GOT3 (cell line): ENCODE measurements around the gene TRAPPC3.
"Not testable (repeated sequence)": the region's sequence is repeated elsewhere in the genome, so short reads cannot be mapped to it uniquely, and the experiment has no call there.

Experiments used
- DNase-seq: peaks from one replicate; lab custom pipeline; 2025; ENCODE audit warnings: mixed read lengths; lab: John Stamatoyannopoulos, UW

TRAPPC3 gene

DNA sequence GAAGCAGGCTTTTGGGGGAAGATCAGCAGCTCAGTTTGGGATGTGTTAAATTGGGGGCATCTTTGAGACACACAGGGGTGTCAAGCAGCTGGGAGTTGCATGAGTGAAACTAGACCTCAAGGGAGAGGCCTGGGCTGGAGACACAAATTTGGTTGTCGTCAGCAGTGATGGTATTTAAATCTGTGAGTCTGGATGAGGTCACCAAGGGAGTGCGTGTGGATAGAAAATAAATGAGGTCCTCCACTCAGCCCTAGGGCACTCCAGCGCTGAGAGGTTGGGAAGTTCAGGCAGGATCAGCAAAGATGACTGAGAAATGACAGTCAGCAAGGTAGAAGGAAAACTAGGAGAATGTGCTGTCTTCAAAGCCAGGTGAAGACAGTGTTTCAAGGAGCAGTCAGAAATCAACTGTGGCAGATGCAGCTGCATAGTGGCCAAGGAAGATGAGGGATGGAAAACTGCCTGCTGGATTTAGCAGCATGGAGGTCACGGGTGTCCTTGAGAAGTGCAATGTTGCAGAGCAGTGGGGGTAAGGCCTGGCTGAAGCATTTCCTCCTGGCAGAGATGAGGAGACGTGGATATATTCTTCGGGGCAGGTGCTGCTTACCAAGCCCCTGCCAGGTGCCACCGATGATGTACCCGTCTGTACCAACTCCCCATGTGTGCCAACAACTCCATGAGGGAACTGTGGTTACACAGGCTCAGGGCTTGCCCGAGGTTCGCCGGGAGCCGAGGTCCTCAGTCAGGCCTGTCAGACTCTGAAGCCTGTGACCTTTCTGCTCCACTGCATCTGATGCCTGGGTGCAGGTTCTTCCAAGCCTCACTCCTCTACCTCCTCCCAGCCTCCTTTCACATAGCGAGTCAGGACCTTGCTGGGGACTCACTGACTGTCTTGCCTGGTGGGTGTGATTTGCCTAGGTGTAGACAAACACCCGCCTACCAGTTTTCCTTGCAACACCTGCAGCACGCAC lies 17.9 kb upstream of the TRAPPC3 start:
- no peak for DNase-seq

DNA sequence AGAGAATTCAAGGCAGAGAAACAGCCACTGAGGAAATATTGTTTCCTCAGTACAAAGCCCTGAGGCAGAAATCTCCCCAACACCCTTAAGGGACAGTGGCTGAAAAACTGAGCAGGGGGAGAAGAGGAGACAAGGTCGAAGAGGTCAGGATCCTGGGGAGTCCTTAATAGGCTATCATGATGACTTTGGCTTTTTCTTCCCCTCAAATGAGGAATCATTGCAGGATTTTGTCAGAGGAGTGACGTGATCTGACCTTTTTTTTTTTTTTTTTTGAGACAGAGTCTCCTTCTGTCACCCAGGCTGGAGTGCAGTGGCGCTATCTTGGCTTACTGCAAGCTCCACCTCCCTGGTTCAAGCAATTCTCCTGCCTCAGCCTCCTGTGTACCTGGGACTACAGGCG lies 16.9 kb upstream of the TRAPPC3 start:
- no peak for DNase-seq

DNA sequence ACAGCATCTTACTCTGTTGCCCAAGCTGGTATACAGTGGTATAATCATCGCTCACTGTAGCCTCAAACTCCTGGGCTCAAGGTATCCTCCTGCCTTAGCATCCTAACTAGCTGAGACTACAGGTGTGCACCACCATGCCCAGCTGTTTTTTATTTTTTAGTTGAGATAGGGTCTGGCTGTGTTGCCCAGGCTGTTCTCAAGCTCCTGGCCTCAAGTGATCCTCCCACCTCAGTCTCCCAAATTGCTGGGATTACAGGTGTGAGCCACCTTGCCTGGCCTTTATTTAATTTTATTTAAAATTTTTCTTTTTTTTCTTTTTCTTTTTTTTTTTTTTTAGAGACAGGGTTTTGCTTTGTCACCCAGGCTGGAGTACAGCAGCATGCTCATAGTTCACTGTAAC lies 15.9 kb upstream of the TRAPPC3 start:
- DNase-seq = no peak

DNA sequence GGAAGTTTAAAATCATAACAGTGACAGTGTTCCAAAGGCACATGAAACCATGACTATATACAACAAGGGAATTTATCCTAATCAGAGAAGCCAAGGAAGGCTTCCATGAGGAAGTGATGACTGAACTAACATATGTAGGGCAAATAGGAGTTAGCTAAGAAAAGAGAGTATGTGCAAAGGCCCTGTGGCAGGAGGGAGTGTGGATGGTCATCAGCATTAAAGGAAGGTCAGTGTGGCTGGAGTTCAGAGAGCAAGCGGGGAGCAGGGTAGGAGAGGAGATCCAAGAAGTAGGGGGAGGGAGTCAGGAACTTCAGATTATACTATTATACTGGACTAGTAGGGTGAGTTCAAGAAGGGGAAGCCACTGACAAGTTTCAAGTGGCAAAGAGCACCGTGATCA lies 15.1 kb upstream of the TRAPPC3 start:
- no peak for DNase-seq

DNA sequence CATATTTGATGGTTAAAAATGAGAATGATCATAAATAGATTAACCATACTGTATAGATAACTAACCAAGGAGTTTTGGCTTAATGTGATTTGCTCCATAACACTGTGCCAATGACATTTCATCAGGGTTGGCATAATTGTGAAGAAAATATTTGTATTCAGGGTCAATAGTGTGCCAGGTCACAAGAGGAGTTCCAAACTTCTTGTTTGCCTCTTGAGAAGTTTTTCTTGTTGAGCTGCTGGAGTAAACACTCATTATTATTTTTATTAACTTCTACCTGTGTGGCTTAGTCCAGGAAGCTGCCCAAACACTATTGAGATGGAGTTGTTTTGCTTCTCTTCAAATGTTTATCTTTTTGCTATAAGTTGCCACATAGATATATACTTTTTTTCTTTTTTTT lies 14.1 kb upstream of the TRAPPC3 start:
- no peak for DNase-seq

DNA sequence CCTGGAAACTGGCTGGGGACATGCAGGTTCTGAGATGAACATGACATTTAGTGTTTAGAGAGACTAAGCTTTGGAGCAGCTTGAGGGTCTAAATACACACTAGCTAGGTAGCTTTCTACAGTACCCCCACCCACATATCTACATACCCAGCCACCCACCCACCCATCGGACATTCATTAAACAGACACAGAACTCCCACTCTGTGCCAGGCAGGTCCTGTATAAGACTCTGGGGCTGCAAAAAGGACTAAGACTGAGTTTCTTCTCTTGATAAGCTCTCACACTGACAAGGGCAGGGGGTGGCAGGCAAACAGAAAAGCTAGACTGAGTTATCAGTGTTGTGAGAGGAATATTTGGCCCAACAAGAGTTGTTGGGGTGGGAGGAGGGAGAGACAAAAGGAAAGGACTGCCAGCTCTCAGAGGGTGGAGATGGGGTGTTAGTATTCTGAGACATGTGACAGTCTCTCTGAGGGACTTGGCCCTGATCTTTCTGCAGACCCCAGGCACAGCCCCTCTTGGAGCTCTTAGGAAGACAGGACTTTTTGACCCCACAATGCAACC lies 13.5 kb upstream of the TRAPPC3 start:
- DNase-seq = no peak

DNA sequence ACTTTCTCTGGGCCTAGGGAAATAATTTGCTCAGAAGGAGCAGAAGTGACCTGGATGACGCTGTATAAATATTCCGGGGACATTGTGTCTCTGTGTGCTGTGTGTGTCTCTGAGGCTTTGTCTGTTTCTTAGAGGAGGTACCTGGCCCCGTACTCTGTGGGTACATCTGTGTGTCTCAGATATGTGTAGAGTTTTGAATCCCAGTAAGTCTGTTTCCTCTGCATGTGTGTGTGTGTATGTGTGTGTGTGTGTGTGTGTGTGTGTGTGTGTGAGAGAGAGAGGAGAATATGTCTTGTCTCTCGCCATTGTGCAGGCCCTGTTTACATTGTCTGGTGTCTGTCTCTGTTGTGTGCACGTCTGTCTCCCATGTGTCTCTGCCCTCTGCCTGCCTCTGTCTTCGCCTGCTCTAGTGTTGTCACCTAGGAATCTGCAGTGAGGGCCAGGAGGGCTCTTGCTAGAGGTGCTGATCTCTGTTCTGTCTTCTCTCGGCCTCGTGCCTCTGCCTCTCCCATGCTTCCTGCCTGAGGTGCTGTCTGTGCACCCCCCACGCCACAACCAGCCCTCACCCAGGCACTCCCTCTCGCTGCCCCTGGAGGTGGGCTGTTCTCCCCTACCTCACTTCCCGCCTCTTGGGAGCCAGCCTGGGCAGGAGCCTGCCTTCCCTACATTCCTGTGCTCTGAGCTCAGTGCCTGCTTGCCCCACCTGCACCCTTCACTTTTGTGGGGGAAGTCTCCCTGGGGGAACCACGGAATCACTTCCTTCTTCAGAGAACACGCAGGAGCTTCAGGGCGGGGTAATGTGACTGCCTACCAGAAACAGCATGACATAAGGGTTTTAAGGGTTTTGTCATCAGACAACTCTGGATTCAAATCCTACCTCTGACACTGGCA lies 12.6 kb upstream of the TRAPPC3 start:
- no peak for DNase-seq

DNA sequence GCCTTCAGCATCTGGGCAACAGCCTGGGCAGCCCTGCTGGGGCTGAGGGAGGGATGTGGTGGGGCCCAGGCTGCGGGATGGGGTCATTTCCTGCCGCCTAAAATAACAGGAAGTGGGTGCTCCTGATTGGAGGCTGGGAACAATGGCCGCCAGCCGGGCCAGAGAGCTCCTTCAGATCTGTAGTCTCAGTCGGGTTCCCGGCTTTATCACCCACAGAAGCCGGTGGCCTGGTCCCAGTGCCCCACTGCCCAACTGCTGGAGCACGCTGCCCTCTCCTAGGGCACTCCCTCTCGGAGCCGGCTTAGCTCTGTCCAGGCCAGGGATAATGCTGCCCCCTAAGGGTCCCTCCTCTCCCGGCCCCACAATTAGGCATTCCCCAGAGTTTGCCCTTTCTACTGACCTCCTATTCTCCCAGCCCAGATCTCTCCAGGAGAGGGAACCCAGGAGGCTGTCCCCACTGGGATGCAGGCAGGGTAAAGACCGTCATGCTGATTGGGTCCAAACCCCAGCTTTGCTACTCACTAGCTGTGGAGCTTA lies 11.7 kb upstream of the TRAPPC3 start:
- no peak for DNase-seq

DNA sequence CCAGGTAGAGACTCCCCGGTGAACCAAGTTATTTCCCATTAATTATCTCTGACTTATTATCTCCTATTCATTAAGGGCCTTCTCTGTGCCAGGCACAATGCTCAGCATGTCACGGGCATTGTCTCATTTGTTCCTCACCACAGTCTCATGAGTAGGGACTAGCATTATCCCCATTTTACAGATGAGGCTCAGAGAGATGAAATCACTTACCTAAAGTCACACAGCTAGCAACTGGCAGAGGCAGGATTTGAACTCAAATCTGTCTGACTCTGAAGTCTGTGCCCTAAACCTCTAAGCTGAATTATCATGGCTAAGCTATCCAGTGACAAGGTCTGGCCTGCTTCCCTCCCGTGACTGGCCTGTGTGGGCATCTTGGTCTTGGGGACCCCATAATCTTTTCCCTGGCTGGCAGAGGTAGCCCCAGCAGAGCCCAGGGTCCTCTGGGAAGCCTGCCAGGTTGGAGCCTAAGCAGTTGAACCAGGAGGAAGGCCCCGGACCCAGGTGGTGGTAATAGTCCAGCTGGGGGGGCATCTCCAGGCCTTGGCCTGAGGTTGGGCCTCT lies 11.2 kb upstream of the TRAPPC3 start:
- no peak for DNase-seq

DNA sequence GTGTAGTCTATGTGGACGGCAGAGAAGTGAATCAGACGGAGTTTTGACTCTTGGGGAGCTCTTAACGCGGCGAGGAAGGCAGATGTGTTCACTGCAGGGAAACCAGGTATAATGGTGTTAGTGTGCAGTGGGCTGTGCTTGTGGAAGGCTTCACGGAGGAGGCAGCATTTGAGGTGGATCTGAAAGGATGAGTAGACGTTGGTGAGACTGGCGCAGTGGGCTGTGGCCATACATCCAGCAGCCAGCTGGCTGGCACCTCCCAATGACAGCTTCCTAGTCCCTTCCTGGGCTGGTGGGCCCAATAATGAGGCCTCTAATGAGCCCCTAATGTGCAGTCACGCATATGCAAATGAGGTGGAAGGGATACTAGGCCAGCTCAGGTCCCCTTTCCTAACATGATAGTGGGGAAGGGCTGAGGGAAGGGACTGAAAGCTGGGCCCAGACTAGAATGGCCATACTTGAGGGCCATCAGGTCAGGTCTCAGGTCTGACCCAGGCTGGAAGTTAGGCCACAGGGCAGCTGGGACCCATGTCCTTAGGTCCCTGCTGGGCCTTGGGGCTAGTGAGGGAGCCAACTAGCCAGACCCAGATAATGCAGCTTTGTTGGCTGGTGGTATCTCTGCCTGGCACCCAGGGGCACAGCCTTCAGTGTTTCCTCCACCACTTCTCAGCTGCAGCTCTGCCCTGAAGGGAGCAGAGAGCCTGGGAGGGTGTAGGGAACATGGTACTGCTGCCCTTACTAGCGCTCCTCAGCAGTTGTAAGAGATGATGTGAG lies 10.5 kb upstream of the TRAPPC3 start:
- DNase-seq = no peak

DNA sequence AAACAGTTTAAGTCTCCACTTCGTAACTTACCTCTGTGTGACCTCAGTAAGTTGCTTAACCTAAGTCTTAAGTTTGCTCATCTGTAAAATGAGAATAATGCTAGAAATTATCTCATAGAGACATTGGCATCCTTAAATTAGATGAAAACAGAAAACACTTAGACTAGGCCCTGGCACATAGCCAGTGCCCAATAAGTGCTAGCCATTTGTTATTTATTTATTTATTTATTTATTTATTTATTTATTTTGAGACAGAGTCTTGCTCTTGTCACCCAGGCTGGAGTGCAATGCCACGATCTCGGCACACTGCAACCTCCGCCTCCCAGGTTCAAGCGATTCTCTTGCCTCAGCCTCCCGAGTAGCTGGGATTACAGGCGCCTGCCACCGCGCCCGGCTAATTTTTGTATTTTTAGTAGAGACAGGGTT lies 9.6 kb upstream of the TRAPPC3 start:
- DNase-seq = not testable (repeated sequence)

DNA sequence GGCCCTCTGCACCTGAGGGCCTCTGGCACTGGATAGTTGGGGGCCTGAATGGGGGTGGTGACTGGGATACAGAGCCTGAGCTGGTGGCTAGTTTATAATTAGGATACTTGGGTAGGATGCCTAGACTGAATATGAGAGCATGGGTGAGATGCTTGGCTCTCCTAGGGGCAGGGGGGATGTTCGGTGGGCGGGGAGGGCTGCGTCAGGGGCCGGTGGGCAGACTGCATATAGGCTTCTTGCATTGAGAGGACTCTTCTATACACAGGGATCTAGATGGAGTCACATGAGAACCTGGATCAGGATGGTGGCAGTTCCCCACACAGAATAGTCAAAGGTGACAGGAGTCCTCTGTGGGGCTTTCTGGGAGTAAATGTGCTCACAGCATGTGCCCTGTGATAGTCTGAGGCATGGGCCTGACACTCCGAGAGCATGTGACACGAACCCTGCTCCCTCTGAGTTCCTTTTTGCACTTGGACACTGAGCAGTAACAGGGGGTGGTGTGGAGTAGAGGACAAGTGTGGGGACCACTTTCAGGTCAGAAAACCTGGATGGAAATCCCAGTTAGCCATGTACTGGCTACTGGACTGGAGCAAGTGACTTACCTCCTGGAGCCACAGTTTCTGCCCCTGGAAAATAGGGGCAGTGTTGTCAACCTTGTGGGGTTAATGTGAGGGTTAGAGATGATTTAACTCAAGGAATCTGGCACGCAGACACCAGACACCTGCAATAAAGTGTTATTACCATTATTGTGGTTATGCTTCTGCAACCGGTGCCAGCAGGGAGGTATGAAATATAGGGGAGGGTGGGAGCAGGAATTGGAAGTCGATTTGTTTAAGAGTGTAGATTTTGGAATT lies 8.9 kb upstream of the TRAPPC3 start:
- no peak for DNase-seq

DNA sequence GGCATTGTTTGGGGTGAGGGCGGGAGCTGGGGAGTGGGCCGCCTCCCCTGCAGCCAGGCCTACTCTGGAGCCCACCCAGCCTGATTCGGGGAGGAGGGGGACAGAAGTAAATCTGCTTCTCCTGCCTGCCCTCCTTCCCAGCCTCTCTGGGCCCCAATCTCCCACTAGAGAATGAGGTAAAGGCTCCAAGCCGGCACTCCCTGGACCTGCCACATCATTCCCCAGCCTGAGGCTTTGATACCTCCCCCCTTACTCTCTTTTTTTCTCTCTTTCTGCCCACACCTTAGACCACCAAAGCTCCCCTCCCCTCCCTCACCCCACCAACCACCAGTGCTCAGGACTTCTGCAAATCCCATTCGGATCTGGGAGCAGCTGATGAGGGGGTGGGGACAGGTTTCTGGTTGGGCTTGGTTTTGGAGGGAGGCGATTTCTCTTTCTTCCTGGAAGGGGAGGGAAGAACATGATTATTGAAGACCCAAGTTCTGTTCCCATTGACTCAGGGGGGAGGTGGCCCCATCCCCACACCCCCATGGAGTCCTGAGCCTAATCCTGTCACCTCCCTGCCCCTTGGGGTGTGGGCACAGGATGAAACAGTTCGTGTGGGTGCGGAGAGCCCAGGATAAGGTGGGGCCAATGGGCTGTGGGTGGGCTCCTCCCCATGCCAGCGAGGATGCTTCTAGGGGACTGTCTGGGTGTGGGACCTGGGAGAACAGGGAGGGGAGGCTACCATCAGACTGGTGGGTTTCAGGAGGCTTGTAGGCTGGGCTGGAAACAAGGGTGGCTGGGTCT lies 8.0 kb upstream of the TRAPPC3 start:
- DNase-seq = no peak

DNA sequence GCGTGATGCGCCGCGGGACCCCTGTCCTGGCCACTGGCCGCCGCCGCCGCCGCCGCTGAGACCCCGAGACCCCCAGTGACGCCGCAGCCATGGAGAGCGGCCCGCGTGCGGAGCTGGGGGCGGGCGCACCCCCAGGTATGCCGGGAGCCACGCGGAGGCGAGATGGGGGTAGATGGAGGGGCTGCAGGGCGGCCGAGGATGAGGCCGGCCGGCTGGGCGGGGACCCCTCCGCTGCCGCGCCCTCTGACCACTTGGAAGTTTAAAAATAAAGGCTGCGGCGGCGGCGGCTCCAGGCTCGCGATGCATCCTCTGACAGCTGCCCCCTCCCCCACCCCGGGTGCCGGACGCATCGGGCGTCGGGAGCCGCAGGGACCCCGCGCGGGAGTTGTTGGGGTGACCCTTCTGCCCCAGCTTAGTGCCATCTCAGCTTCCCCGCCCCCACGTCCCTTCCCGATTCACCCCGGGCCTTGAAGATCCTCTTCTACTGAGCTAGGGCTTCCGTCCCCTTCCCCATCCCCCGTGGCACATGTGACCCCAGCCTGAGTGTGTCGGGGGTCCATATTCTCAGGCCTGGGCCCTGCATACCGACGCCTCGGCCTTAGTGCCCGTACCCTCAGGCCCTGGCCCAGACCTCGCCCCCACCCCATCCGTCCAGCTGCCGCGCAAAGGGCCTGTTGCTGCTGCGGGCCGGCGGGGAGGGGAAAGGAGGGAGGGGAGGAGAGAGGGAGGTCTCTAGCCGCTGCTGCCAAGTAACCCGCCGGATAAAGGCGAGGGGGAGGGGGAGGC lies 7.2 kb upstream of the TRAPPC3 start:
- DNase-seq = no peak

DNA sequence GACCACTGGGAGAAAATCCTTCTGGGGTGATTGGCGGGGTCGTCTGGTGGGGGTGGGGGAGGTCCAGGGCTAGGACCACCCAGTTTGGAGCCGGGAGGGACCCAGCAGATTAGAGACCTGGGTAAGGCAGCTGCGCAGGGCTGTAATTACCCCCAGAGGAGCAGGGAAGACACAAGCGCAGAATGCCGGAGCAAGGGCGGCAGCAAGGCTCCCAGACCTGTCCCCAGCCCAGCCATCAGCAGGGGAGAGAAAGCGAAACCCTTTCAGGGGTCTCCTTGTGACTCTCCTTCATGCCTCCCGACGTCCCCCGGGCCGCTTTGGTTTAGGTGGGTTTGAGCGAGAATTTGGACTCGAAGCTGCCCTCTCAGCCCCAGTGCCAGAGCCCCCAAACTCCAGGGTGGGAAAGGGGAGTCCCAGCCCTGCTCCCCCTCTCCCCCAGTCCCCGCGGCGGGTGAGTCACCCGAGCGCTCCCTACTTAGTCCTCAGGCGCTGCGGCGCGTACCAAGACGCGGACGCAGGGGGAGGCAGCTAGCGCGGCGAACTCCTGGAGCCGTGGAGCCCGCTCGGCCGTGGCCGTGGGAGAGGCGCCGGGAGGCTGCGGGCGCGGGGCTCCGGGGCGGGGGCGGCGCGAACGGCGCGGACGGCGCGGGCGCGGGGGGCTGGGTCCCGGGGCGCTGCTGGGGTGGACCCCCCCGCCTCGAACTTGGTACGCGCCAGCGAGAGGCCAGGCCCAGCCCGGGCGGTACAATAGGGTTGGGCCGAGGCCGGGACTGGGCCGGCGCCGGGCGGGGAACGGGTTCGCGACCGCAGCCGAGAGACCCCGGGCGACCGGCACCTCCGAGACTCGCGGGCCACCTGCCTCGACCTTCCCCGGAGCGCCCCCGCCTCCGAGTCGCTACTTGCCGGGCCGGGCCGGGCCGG lies 6.4 kb upstream of the TRAPPC3 start, which contains the start of gene MAP7D1:
TSS of gene MAP7D1 (plus strand) at position 753 of the 921 bp plus-strand sequence. CDS start 258 bp downstream, outside the sequence.
- peak; percentile 76 for DNase-seq

DNA sequence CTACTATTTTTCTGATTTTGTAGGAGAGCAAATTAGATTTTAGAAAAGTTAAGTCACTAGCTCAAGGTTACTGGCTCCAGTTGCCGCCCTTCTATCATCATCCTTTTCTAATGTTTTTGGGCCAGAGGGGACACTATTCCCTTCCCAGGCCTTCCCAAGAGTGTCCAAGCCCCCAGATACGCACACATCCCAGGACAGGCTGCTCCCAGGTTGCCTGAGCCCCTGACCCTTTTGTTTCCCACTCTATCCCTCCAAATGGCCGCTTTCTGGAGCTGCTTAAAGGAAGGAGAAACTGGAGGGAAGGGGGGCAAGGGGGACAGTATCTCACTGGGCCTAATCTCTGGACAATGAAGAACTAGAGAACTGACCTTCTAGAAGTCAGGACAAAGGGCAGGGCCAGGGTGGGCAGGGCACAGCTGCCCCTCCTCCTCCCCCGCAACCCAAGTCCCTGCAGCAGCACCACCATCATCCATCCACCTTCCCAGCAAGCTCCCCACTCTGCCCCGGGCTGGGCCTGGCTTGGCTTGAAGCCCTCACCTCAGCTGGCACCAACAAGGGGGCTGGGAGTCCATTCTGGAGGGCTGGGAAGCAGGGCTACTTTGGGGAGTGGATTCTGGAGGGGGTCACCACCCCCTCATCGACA lies 5.6 kb upstream of the TRAPPC3 start:
- no peak for DNase-seq

DNA sequence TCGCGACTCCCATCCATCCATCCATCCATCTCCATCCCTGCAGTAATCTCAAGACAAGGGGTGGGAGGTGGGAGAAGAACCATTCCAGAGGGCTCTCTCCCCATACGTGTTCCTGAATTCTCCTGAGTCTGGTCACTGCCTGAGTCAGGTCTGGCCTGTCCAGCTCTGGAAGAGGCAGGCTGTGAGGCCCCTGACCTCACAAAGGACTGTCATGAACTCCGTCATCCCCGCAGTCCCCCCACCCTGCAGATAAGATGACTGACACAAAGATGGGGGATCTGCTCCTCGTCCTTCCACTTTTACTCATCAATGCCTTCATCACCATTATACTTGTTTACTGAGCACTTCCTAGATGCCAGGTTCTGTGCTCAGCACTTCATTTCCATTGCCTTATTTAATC lies 5.0 kb upstream of the TRAPPC3 start:
- no peak for DNase-seq
